B cell (primary cell): ENCODE data around the gene PRKN.

Experiments used
- CTCF ChIP-seq: fragments of 200-600 bp; IDR thresholded peaks from one replicate; pipeline ENCODE4 v1.8.0; 2022; ENCODE audit warnings: antibody characterized with exemption, mild to moderate bottlenecking
- EZH2 ChIP-seq: IDR thresholded peaks from 2 replicates; pipeline ENCODE4 v1.6.1; 2012; ENCODE audit warnings: borderline replicate concordance, low read depth, mild to moderate bottlenecking, moderate library complexity, low read length; ENCODE audit not compliant: insufficient read depth, poor library complexity, severe bottlenecking

- TF ChIP-seq CTCF = no peak
- no peak for TF ChIP-seq EZH2
Observed at GRCh38 chr6:161547617-161548016, 1179.9 kb downstream of the PRKN start.
